Right atrium auricular region (tissue), 2 donors: Measurements from ENCODE around the gene COL4A6. TPM values are rescaled to one million over a fixed set of nuclear protein-coding genes. Genes with fewer than 3 reads are reported as not detected.

ENCODE experiments used
- DNase-seq: peaks from one replicate; pipeline ENCODE4 v3.0.0-alpha.2; 2019; ENCODE audit warnings: low spot score
- H3K27ac ChIP-seq, 2 donors: fragments of 200-600 bp; sonication (generic); 1 replicate in 1 of 2; 2 replicates in 1 of 2; pipeline ENCODE4 v1.5.1; 2016 to 2019
- H3K27me3 ChIP-seq, 2 donors: fragments of 200-600 bp; sonication (generic); one replicate each; pipeline versions ENCODE4 v1.5.1 to v1.6.0; 2017 to 2019
- H3K36me3 ChIP-seq: fragments of 200-600 bp; sonication (generic); one replicate; pipeline ENCODE4 v1.5.1; 2016
- H3K4me1 ChIP-seq, 2 donors: fragments of 200-600 bp; sonication (generic); one replicate each; pipeline versions ENCODE4 v1.5.1 to v1.6.0; 2017 to 2019
- H3K4me3 ChIP-seq, 2 donors: fragments of 200-600 bp; sonication (generic); 1 replicate in 1 of 2; 2 replicates in 1 of 2; pipeline ENCODE4 v1.5.1; 2017 to 2019; ENCODE audit warnings: mild to moderate bottlenecking in 1 of 2, moderate library complexity in 1 of 2
- H3K9me3 ChIP-seq, 2 donors: fragments of 200-600 bp; sonication (generic); one replicate each; pipeline ENCODE4 v1.5.1; 2019
- total RNA-seq, 2 donors: library from RNA; depleted of rRNA; stranded (reverse); fragments of >200 nt; gene quantifications; one replicate each; pipeline ENCODE4 v1.1.0, GENCODE V29; 2016
- TF ChIP-seq, protein P1 (sequence below), 2 donors: fragments of 200-600 bp; sonication (generic); IDR thresholded peaks; one replicate each; pipeline ENCODE4 v1.5.1; 2019; ENCODE audit warnings: antibody characterized with exemption in 2 of 2

COL4A6 gene
- total RNA-seq, 2 donors from 2014 or later, result 4.6 to 17.7 TPM

DNA sequence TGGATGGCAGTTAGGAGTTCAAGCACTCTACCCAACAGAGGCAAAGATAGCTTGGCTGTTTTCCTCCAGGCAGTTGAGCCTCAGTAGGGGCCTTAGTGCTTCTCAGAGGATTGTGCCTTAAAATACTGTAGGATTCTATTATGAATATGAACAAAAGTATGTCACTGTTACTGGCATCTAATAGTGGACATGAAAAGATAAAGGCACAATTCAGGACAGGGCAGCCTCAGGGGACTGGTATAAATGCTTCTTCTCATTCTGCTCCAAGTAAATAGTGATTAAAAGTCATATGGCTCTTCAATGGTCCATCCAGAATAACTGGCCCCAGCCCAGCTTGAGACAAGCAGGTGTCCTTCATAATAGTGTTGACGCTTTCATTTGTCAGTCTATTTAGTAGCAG, 17.7 kb downstream of the COL4A6 start:
- H3K27ac ChIP-seq, result no peak overlapping the region

GRCh38 chrX:108419401-108419800, 18.8 kb downstream of the COL4A6 start:
- Histone ChIP-seq H3K27me3 (no peaks in the 10 kb centered on the region), H3K36me3 (no peaks in the 10 kb centered on the region), H3K4me1 (no peaks in the 10 kb centered on the region)

More for the DNA sequence above, 17.7 kb downstream of the COL4A6 start:
- H3K9me3 ChIP-seq, result no peaks in the 10 kb centered on the region
- H3K27me3 ChIP-seq, result no peaks in the 10 kb centered on the region
- no peak for DNase-seq
- H3K4me3 ChIP-seq, result no peak overlapping the region
- no peaks in the 10 kb centered on the region for H3K4me1 ChIP-seq
- H3K36me3 ChIP-seq, result no peaks in the 10 kb centered on the region
- TF ChIP-seq, protein P1, sequence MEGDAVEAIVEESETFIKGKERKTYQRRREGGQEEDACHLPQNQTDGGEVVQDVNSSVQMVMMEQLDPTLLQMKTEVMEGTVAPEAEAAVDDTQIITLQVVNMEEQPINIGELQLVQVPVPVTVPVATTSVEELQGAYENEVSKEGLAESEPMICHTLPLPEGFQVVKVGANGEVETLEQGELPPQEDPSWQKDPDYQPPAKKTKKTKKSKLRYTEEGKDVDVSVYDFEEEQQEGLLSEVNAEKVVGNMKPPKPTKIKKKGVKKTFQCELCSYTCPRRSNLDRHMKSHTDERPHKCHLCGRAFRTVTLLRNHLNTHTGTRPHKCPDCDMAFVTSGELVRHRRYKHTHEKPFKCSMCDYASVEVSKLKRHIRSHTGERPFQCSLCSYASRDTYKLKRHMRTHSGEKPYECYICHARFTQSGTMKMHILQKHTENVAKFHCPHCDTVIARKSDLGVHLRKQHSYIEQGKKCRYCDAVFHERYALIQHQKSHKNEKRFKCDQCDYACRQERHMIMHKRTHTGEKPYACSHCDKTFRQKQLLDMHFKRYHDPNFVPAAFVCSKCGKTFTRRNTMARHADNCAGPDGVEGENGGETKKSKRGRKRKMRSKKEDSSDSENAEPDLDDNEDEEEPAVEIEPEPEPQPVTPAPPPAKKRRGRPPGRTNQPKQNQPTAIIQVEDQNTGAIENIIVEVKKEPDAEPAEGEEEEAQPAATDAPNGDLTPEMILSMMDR (IDR thresholded peaks at IDR 0.05), result no peak

GRCh38 chrX:108417257-108417656, 21.0 kb downstream of the COL4A6 start:
- Histone ChIP-seq H3K4me3 (no peak overlapping the region), H3K36me3 (no peaks in the 10 kb centered on the region), H3K27ac (no peak overlapping the region), H3K4me1 (no peaks in the 10 kb centered on the region), H3K27me3 (no peaks in the 10 kb centered on the region), H3K9me3 (no peaks in the 10 kb centered on the region)
- TF ChIP-seq, protein P1 (IDR thresholded peaks at IDR 0.05), result no peak
- DNase-seq, result no peak

More at GRCh38 chrX:108419401-108419800, 18.8 kb downstream of the COL4A6 start:
- no peak for DNase-seq
- Histone ChIP-seq H3K9me3 (no peaks in the 10 kb centered on the region), H3K27ac (no peak overlapping the region), H3K4me3 (no peak overlapping the region)
- TF ChIP-seq, protein P1 (IDR thresholded peaks at IDR 0.05), result no peak

DNA sequence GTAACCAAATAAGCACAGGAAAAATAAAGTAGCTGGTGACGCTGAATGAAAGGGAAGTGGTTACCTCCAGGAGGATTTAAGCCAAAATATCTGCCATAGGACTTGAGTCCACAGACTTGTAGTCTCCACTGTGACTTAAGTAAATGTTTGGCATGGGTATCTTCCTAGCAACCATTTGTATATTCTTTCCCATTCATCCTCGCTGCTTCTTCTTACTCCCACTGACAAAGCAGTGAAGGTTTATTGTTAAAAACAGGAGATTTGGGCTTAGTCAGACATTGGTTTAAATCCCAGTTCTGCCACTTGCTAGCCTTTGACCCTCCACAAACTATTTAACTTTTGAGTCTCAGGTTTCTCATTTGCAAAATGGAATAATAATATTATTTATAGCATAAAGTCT, 22.3 kb downstream of the COL4A6 start:
- no peak overlapping the region for H3K27ac ChIP-seq

DNA sequence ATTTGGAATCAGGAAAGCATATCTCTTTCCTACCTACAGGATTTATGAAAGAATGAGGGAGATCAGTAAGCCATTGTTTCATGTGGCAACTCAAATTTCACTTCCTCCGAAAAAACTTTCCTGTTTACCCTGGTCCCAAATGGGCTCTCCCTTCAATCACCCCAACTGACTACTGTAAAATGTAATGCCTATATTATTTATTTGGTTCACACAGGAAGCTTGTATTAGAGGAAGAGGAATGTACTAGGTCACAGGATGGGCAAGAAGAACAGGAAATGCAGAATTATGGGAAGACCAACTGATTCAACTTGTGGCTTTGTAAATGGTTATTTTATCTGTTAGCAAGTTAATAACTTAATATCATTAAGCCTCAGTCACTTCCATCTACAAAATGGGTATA, 23.1 kb downstream of the COL4A6 start:
- no peaks in the 10 kb centered on the region for H3K27me3 ChIP-seq
- no peak overlapping the region for H3K4me3 ChIP-seq
- TF ChIP-seq, protein P1 (IDR thresholded peaks at IDR 0.05), result no peak
- no peak for DNase-seq
- no peaks in the 10 kb centered on the region for H3K9me3 ChIP-seq
- H3K27ac ChIP-seq, result no peak overlapping the region
- no peaks in the 10 kb centered on the region for H3K36me3 ChIP-seq
- H3K4me1 ChIP-seq, result no peaks in the 10 kb centered on the region

More for the DNA sequence above, 22.3 kb downstream of the COL4A6 start:
- DNase-seq, result no peak
- no peaks in the 10 kb centered on the region for H3K9me3 ChIP-seq
- TF ChIP-seq, protein P1 (IDR thresholded peaks at IDR 0.05), result no peak
- no peaks in the 10 kb centered on the region for H3K36me3 ChIP-seq
- no peaks in the 10 kb centered on the region for H3K4me1 ChIP-seq
- H3K27me3 ChIP-seq, result no peaks in the 10 kb centered on the region
- no peak overlapping the region for H3K4me3 ChIP-seq

DNA sequence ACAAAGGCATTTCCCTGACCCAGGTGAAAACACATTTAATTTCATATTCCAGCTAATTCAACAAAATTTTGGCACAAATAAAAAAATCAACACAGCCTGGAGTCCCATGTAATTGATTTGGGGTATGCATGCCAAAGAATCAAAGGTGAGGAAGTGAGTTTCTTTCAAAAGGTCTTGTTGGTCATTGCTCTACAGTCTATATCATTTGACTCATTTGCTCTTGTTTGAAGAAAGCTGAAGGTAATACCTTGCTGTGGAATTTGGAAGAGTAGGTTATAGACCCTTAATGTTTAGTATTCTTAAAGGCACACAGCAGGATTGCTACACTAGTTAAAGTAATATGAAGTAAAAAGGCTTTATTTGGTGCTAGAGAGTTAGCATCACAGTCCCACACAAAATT, 25.4 kb downstream of the COL4A6 start:
- Histone ChIP-seq H3K27ac (no peak overlapping the region), H3K9me3 (no peaks in the 10 kb centered on the region), H3K27me3 (no peaks in the 10 kb centered on the region), H3K36me3 (no peaks in the 10 kb centered on the region), H3K4me1 (no peaks in the 10 kb centered on the region), H3K4me3 (no peak overlapping the region)
- DNase-seq, result no peak
- TF ChIP-seq, protein P1 (IDR thresholded peaks at IDR 0.05), result no peak
